SK-N-MC (cell line): ENCODE measurements around the gene CASP2.

Experiments
- DNase-seq: peaks from one replicate; pipeline ENCODE4 v3.0.0-alpha.2; 2011; ENCODE audit warnings: low read depth, low spot score
- H3K27ac ChIP-seq: fragments of 200-600 bp; sonication (generic); 2 replicates; pipeline ENCODE4 v1.5.1; 2016; ENCODE audit warnings: mixed run types
- H3K36me3 ChIP-seq: fragments of 200-600 bp; sonication (generic); 2 replicates; pipeline ENCODE4 v1.6.1; 2017; ENCODE audit warnings: antibody characterized with exemption, low read length, mixed read lengths; ENCODE audit not compliant: insufficient read depth
- H3K4me3 ChIP-seq: fragments of 200-600 bp; sonication (generic); 2 replicates; pipeline ENCODE4 v1.5.1; 2016
- H3K9ac ChIP-seq: fragments of 200-600 bp; sonication (generic); 2 replicates; pipeline ENCODE4 v1.8.0; 2017; ENCODE audit warnings: mixed run types, mixed read lengths; ENCODE audit not compliant: insufficient read length
- H3K9me3 ChIP-seq: fragments of 200-600 bp; sonication (generic); 2 replicates; pipeline ENCODE4 v1.6.1; 2017; ENCODE audit warnings: low read depth, mild to moderate bottlenecking, antibody characterized with exemption, low read length, moderate library complexity, mixed read lengths
- EZH2 ChIP-seq: fragments of 200-600 bp; sonication (generic); IDR thresholded peaks from one replicate; pipeline ENCODE4 v1.6.1; 2017; ENCODE audit warnings: antibody characterized with exemption
- FOXP2 ChIP-seq: optimal IDR thresholded peaks from 2 replicates; pipeline ENCODE3; 2011; ENCODE audit warnings: mild to moderate bottlenecking, moderate library complexity; ENCODE audit not compliant: insufficient read depth; ENCODE audit errors: extremely low read length, control extremely low read depth
- POLR2AphosphoS5 ChIP-seq: IDR thresholded peaks from 2 replicates; pipeline ENCODE4 v1.6.1; 2012; ENCODE audit warnings: mild to moderate bottlenecking, low read depth, low read length, borderline replicate concordance

Gene CASP2

DNA sequence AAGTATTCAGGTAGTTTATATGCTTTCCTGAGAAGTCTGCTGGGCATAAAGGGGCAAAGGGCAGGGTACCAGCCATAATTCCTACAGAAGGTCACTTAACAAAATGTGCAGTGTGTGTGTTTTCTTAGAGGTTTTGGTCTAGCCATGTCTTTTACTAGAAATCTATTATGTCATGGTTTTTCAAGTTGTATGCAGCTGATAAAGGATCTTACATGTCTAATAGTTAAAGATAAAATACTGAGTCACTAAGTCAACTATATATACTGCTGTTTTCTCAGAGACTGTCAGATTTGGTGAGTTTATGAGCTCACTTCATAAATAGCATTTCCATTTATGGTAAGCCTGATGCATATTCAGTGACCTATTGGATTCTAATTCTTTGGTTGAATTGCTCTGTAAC, 7.7 kb downstream of the CASP2 start:
- Histone ChIP-seq H3K27ac (peak overlapping the region; percentile 68), H3K9me3 (no peaks in the 10 kb centered on the region), H3K4me3 (peak overlapping the region; percentile 32; the same call in 1 of the 2 replicates), H3K9ac (no peak overlapping the region), H3K36me3 (peaks cover 97% of the 10 kb centered on the region)
- DNase-seq: no peak
- TF ChIP-seq POLR2AphosphoS5: no peak
- TF ChIP-seq FOXP2: no peak
- no peak for TF ChIP-seq EZH2

DNA sequence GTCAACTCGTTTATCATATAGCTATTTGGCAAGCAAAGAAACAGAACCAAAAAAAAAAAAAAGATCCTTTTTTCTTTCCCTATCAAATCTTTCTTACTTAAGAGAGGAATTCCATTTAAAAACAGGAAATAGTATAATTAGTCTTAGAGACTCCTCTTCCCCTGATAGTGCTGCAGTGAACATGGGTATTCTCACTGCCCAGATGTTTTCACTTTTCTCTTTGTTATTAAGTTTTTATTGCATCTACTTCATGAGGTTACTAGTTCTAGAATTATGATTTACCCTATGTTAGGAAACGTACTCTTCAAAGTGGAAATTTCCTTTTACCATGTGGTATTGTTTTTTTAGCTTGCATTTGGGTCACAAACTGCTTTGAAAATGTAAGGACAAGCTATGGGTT, 8.5 kb downstream of the CASP2 start:
- peak; percentile 65 for DNase-seq
- Histone ChIP-seq H3K36me3 (peaks cover 98% of the 10 kb centered on the region), H3K9ac (peak overlapping the region; percentile 11), H3K9me3 (no peaks in the 10 kb centered on the region), H3K27ac (peak overlapping the region; percentile 68), H3K4me3 (peak overlapping the region; percentile 32; the same call in 1 of the 2 replicates)
- TF ChIP-seq EZH2 (no peak), FOXP2 (no peak), POLR2AphosphoS5 (no peak; the same call in 1 of the 2 replicates)

DNA sequence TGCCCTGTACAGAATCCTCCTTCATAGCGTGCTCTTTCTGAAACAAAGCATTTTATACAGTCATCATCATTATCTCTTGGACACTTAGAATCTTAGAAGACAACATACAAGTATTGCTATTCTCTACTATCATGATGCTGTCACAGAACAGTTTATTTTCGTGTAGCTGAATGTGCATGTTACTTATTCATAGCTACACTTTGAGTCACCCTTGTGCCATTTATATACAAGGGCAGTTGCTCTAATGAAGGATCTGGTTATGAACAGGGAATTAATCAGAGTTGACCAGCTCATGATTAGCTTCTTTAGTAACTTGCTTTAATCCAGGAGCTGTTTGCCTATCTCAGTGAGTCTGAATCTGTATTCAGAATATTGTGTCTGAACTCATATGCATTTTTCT, 11.2 kb downstream of the CASP2 start:
- DNase-seq: no peak
- peaks cover 97% of the 10 kb centered on the region for H3K36me3 ChIP-seq
- TF ChIP-seq EZH2 (no peak), POLR2AphosphoS5 (no peak), FOXP2 (no peak)
- H3K9me3 ChIP-seq: no peaks in the 10 kb centered on the region
- H3K4me3 ChIP-seq: no peak overlapping the region
- no peak overlapping the region for H3K27ac ChIP-seq
- H3K9ac ChIP-seq: no peak overlapping the region

DNA sequence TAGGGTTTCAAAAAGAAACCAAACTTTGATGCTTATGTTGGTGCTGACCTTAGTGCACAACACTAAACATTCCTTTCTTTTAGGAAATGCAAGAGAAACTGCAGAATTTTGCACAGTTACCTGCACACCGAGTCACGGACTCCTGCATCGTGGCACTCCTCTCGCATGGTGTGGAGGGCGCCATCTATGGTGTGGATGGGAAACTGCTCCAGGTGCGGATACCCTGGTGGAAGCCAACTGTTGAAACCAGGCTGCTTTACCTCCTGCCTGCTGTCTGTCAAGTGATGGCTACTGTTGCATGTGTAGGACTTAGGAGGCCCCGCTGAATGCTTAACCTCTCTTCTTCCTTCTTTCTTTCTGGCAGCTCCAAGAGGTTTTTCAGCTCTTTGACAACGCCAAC, 11.7 kb downstream of the CASP2 start:
- DNase-seq: no peak
- Histone ChIP-seq H3K9ac (no peak overlapping the region), H3K4me3 (no peak overlapping the region), H3K27ac (no peak overlapping the region), H3K9me3 (no peaks in the 10 kb centered on the region), H3K36me3 (peaks cover 97% of the 10 kb centered on the region)
- no peak for TF ChIP-seq POLR2AphosphoS5
- TF ChIP-seq FOXP2: no peak
- no peak for TF ChIP-seq EZH2

DNA sequence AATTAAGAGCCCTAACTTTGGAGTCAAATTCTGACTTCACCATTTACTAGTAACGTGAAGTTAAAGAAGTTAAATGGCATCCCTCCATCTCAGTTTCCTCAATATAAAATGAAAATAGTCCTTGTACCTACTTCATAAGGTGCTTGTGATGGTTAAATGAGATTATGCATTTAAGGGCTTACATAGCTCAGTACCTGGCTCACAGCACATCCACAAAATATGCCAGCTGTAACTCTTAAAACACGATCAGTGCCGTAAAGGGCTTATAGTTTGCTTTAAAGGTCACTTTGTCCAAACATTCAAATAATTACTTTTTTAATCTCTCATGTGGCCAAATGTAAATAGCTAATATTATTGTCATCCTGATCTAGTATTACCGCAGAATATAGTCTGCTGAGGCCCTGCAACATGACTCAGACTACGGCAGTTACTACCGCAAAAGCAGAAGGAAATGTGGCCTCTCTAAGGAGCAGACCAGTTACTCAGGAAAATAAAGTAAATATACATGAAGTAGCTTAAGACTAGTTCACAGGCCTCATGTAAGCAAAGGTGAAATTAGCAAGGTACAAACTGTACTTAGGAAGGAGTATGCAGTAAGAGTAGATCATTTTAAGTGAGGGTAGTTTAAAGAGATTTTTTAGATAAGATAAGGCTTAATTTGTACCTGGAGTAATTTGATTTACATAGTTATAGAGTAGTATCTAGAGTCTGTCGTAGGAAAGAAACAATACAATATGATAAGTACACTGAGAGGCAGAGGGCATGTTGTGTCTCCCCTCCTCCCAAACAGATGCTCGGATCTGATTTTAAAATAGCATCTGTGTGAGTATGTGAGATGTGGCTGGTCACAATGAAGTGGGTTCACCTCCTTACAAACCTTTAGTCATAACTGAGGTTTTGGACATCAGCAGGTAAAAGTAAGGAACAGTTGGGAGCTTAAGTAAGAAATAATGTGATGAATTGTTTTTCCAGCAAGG, 13.1 kb downstream of the CASP2 start:
- TF ChIP-seq POLR2AphosphoS5 (no peak), EZH2 (no peak)
- Histone ChIP-seq H3K4me3 (no peak overlapping the region), H3K27ac (no peak overlapping the region), H3K9me3 (no peaks in the 10 kb centered on the region), H3K36me3 (peaks cover 95% of the 10 kb centered on the region), H3K9ac (no peak overlapping the region)
- no peak for DNase-seq

DNA sequence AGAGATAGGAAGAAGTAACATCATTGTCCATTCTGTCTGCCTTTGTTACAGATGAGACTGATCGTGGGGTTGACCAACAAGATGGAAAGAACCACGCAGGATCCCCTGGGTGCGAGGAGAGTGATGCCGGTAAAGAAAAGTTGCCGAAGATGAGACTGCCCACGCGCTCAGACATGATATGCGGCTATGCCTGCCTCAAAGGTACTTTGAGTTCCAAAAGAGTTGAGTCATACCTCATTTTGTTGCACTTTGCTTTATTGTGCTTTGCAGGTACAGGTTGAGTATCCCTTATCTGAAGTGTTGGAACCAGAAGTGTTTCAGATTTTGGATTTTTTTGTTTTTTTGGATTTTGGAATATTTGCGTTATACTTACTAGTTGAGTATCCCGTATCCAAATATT, 15.6 kb downstream of the CASP2 start:
- Histone ChIP-seq H3K36me3 (peaks cover 93% of the 10 kb centered on the region), H3K27ac (no peak overlapping the region), H3K9ac (no peak overlapping the region), H3K9me3 (no peaks in the 10 kb centered on the region), H3K4me3 (no peak overlapping the region)
- DNase-seq: no peak
- TF ChIP-seq EZH2 (no peak), FOXP2 (no peak), POLR2AphosphoS5 (no peak)

DNA sequence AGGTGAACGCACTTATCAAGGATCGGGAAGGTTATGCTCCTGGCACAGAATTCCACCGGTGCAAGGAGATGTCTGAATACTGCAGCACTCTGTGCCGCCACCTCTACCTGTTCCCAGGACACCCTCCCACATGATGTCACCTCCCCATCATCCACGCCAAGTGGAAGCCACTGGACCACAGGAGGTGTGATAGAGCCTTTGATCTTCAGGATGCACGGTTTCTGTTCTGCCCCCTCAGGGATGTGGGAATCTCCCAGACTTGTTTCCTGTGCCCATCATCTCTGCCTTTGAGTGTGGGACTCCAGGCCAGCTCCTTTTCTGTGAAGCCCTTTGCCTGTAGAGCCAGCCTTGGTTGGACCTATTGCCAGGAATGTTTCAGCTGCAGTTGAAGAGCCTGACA, 16.8 kb downstream of the CASP2 start:
- Histone ChIP-seq H3K9ac (no peak overlapping the region), H3K36me3 (peaks cover 81% of the 10 kb centered on the region), H3K9me3 (no peaks in the 10 kb centered on the region), H3K4me3 (no peak overlapping the region), H3K27ac (no peak overlapping the region)
- no peak for TF ChIP-seq EZH2
- no peak for TF ChIP-seq FOXP2
- no peak for TF ChIP-seq POLR2AphosphoS5
- no peak for DNase-seq

DNA sequence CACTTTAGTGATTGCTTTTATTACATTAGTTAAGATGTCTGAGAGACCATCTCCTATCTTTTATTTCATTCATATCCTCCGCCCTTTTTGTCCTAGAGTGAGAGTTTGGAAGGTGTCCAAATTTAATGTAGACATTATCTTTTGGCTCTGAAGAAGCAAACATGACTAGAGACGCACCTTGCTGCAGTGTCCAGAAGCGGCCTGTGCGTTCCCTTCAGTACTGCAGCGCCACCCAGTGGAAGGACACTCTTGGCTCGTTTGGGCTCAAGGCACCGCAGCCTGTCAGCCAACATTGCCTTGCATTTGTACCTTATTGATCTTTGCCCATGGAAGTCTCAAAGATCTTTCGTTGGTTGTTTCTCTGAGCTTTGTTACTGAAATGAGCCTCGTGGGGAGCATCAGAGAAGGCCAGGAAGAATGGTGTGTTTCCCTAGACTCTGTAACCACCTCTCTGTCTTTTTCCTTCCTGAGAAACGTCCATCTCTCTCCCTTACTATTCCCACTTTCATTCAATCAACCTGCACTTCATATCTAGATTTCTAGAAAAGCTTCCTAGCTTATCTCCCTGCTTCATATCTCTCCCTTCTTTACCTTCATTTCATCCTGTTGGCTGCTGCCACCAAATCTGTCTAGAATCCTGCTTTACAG, 17.4 kb downstream of the CASP2 start:
- no peak overlapping the region for H3K27ac ChIP-seq
- H3K36me3 ChIP-seq: peaks cover 75% of the 10 kb centered on the region
- no peaks in the 10 kb centered on the region for H3K9me3 ChIP-seq
- TF ChIP-seq FOXP2 (no peak), POLR2AphosphoS5 (no peak), EZH2 (no peak)
- H3K9ac ChIP-seq: no peak overlapping the region
- H3K4me3 ChIP-seq: no peak overlapping the region
- no peak for DNase-seq

DNA sequence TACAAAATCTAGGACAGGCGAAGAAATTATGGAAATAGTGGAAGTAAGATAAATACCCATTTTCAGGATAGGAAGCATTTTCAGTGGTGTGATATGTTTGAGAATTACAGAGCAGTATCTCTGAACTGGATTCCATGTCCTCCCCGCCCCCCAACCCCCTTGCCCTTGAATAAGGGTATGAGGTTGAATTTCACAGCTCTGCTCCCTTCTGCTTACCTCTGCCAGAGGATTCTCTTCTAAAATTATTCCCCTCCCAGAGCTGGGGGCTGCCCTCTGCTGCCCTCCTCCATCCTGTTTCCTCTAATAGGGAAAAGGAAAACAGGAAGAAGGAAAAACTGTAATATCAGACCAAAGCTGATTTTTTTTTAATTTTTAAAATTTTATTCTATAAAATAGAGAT, 20.5 kb downstream of the CASP2 start:
- TF ChIP-seq POLR2AphosphoS5 (no peak), EZH2 (no peak), FOXP2 (no peak)
- Histone ChIP-seq H3K36me3 (peaks cover 47% of the 10 kb centered on the region), H3K9me3 (no peaks in the 10 kb centered on the region), H3K27ac (no peak overlapping the region), H3K9ac (no peak overlapping the region), H3K4me3 (no peak overlapping the region)
- no peak for DNase-seq
